ENCODE measurements around the gene DGKI. TPM values are rescaled to one million over a fixed set of nuclear protein-coding genes. Genes with fewer than 3 reads are reported as not detected.

The DGKI gene
- total and polyA plus RNA-seq, 10 donors, result 0.03 to 1.0 (median 0.45) TPM

DNA sequence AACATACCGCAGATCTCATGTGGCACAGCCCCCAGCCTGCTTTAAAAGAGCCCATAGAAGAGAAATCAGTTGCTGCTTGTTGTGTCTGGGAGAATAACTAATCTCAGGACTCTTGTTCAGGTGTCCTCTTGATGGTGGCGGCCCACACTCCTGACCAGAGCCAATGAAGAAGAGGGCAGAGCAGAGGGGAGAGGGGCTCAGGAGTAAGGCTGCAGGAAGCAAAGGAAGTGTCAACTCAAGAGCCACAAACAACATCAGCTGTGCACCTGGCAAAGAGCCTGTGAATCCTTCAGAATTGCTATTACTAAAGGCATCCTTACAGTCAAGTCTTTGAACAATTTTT is 443.4 kb downstream of the DGKI start:
- no peaks in the 10 kb centered on the region for H3K4me1 ChIP-seq
- H3K36me3 ChIP-seq, result no peaks in the 10 kb centered on the region
- peak; percentile 22 for DNase-seq
- intact Hi-C loops (cut with DNase I; ENCODE audit: low total_unique reads), result no loop called here
- TF ChIP-seq POLR2AphosphoS5 (IDR thresholded peaks at IDR 0.05) (no peak), POLR2A (IDR thresholded peaks at IDR 0.05) (no peak)
- TF ChIP-seq, protein P1, sequence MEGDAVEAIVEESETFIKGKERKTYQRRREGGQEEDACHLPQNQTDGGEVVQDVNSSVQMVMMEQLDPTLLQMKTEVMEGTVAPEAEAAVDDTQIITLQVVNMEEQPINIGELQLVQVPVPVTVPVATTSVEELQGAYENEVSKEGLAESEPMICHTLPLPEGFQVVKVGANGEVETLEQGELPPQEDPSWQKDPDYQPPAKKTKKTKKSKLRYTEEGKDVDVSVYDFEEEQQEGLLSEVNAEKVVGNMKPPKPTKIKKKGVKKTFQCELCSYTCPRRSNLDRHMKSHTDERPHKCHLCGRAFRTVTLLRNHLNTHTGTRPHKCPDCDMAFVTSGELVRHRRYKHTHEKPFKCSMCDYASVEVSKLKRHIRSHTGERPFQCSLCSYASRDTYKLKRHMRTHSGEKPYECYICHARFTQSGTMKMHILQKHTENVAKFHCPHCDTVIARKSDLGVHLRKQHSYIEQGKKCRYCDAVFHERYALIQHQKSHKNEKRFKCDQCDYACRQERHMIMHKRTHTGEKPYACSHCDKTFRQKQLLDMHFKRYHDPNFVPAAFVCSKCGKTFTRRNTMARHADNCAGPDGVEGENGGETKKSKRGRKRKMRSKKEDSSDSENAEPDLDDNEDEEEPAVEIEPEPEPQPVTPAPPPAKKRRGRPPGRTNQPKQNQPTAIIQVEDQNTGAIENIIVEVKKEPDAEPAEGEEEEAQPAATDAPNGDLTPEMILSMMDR (IDR thresholded peaks at IDR 0.05 in 8 of 11, conservative IDR thresholded peaks at IDR 0.05 in 3 of 11), result no peak
- no peaks in the 10 kb centered on the region for H3K9me3 ChIP-seq
- H3K27ac ChIP-seq, result no peak overlapping the region
- no peaks in the 10 kb centered on the region for H3K27me3 ChIP-seq (replicated peaks in 1 of 7)
- 50 to 62% (median 58%) methylated on average over 2 of the region's 2 CpGs for WGBS, 5 donors
- no peak overlapping the region for H3K4me3 ChIP-seq

DNA sequence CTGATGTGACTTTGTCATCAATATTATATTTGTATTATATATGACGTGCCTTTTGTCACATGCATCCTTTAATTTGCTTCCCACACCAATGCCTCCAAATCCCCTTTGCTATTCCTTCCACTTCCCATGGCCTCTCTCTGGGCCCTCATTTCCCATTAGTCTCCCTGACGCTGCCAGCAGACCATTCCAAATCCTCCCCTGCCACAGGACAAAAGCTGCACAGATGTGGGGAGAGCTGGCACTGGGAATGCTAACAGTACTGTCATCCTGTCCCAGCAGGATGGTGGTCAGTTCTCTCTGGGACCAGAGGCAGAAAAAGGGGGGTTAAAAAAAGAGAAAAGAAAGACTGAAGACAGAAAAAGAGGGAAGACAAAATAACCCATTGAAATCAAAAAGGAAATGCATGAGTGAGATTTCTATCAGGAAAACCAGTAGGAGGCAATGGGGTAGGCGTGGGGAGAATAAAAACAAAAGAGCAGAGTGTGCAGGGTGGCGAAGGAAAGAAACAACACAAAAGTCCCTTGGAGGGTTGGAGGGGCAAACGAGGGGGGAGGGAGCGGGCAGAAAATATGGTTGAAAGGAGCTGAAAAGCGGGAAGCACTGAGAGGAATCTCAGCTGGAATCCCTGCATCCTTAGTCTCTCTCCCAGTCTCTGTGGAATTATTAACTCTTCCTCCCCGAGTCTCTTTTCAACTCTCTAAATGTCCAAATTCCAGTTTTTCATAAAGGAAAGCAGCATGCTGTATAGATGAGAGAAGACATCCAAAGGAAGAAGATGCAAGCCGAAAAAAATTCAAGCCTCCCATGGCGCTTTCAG is 444.0 kb downstream of the DGKI start:
- DNase-seq, result no peak
- no peaks in the 10 kb centered on the region for H3K4me1 ChIP-seq
- H3K9me3 ChIP-seq, result no peaks in the 10 kb centered on the region
- H3K27ac ChIP-seq, result no peak overlapping the region
- no peaks in the 10 kb centered on the region for H3K36me3 ChIP-seq
- TF ChIP-seq POLR2AphosphoS5 (IDR thresholded peaks at IDR 0.05) (no peak), POLR2A (IDR thresholded peaks at IDR 0.05) (no peak)
- TF ChIP-seq, protein P1 (IDR thresholded peaks at IDR 0.05 in 8 of 11, conservative IDR thresholded peaks at IDR 0.05 in 3 of 11), result no peak
- no peak overlapping the region for H3K4me3 ChIP-seq
- 37 to 39% (median 38%) methylated on average over 10 of the region's 10 CpGs for WGBS, 5 donors
- intact Hi-C loops (cut with DNase I; ENCODE audit: low total_unique reads), result no loop called here
- H3K27me3 ChIP-seq (replicated peaks in 1 of 7), result no peaks in the 10 kb centered on the region

DNA sequence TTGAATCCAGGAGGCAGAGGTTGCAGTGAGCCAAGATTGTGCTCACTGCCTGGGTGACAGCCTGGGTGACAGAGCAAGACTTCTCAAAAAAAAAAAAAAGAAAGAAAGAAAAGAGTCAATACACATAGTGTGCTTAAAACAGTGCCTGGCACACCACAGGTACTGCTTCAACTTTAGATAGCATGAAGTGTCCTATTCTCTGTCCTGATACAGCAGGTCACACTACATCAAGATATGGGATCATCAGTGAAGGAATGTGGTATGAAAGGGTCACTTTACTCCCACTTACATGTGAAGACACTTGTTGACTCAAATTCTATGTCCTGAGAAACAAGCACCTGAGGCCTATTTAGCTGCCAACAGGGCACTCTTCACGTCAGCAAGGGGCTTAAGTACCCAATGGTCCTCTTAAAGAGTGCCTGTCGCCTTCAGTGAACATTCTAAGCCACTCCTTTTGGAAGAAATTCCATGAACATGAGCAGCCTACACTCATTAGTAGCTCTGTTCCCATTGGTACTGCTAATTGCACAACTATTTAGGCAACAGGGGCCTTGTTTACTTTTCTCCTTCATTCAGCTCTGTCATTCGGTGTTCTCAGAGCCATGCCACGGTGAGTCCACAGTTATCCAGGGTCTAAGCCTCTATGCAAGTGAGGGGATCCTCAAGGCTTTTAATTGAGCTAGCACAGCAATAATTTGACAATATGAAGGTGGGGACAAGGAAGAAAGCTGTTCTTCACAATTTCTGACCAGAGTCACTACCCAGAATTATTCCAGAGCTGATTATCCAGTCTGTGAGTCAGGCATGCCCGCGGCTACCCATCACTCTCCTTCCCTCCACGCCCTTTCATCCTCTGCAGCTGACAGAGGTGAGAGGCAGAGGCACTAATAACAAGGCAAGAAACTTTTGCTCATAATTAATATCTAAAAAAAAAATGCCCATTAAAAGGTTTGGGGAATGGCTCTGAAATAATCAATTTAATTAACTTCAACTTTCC is 446.6 kb downstream of the DGKI start:
- Histone ChIP-seq H3K4me3 (no peak overlapping the region), H3K4me1 (no peaks in the 10 kb centered on the region), H3K36me3 (no peaks in the 10 kb centered on the region), H3K9me3 (no peaks in the 10 kb centered on the region), H3K27ac (no peak overlapping the region), H3K27me3 (replicated peaks in 1 of 7) (no peaks in the 10 kb centered on the region)
- no peak for DNase-seq
- intact Hi-C loops (cut with DNase I; ENCODE audit: low total_unique reads), result no loop called here
- WGBS, 5 donors, result 66 to 74% (median 70%) methylated on average over 7 of the region's 7 CpGs
- no peak for TF ChIP-seq POLR2AphosphoS5 (IDR thresholded peaks at IDR 0.05)
- TF ChIP-seq, protein P1 (IDR thresholded peaks at IDR 0.05 in 8 of 11, conservative IDR thresholded peaks at IDR 0.05 in 3 of 11), result no peak
- no peak for TF ChIP-seq POLR2A (IDR thresholded peaks at IDR 0.05)

DNA sequence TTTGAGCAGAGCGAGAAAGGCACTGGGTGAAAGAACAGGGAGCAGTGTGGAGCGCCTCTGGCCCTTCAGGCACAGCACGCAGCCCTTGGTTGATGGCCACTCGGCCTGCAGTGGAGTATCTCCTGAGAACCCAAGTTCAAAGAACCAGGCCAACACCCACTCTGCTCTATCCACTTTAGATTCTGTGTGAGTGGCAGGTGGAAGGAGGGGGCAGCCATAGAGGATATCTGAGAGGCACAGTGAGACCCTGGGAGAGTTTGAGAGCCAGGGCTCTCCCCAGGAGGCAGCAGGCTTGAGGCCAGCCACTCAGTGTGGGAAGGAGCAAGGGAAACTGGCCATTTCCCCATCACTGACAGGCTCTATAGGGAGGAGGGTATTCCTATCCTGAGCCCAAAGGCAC is 450.7 kb downstream of the DGKI start:
- intact Hi-C loops (cut with DNase I; ENCODE audit: low total_unique reads), result no loop called here
- WGBS, 5 donors, result 81 to 87% (median 84%) methylated on average over 4 of the region's 4 CpGs
- no peak overlapping the region for H3K4me3 ChIP-seq
- no peaks in the 10 kb centered on the region for H3K36me3 ChIP-seq
- TF ChIP-seq POLR2AphosphoS5 (IDR thresholded peaks at IDR 0.05) (no peak), POLR2A (IDR thresholded peaks at IDR 0.05) (no peak)
- TF ChIP-seq, protein P1 (IDR thresholded peaks at IDR 0.05 in 8 of 11, conservative IDR thresholded peaks at IDR 0.05 in 3 of 11), result no peak
- no peaks in the 10 kb centered on the region for H3K27me3 ChIP-seq (replicated peaks in 1 of 7)
- H3K9me3 ChIP-seq, result no peaks in the 10 kb centered on the region
- DNase-seq, result no peak
- no peaks in the 10 kb centered on the region for H3K4me1 ChIP-seq
- H3K27ac ChIP-seq, result no peak overlapping the region

Data from spleen (tissue), 11 donors.